ENCODE results near the gene PPP1R8.

Gene PPP1R8

DNA sequence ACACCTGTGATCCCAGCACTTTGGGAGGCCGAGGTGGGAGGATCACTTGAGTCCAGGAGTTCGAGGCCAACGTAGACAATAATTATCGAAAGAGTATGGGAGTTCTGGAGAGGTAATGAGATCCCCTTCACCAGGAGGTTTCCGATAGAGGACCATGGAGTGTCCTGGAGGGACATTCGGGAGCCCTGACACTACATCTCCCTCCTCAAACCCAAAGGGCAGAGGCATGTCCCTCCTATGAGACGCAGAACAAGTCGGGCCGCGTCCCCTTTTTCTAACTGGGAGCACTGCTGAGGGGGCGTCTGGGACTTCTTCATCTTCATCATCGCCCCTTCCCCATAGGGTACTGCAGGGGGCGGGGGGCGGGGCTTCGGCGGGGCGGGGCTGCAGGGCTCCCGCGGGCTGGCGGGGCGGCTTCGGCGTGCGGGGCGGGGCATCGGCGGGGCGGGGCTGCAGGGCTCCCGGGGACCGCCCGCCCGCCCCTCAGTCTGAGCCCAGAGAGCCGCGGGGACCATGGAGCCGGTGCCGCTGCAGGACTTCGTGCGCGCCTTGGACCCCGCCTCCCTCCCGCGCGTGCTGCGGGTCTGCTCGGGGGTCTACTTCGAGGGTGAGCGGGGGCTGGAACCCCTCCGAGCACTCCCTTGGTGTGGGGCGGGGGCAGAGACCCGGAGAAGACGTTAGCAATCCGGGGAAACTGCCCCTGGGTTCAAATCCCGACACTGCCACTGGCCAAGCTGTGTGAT, 41.6 kb downstream of the PPP1R8 start, which contains the start of gene THEMIS2:
Gene THEMIS2, plus strand, starts transcription at position 486 of the 743 bp plus-strand sequence. Its CDS starts 28 bp downstream, at position 514.
- DNase-seq (ENCODE audit: low spot score): peak; percentile 78

DNA sequence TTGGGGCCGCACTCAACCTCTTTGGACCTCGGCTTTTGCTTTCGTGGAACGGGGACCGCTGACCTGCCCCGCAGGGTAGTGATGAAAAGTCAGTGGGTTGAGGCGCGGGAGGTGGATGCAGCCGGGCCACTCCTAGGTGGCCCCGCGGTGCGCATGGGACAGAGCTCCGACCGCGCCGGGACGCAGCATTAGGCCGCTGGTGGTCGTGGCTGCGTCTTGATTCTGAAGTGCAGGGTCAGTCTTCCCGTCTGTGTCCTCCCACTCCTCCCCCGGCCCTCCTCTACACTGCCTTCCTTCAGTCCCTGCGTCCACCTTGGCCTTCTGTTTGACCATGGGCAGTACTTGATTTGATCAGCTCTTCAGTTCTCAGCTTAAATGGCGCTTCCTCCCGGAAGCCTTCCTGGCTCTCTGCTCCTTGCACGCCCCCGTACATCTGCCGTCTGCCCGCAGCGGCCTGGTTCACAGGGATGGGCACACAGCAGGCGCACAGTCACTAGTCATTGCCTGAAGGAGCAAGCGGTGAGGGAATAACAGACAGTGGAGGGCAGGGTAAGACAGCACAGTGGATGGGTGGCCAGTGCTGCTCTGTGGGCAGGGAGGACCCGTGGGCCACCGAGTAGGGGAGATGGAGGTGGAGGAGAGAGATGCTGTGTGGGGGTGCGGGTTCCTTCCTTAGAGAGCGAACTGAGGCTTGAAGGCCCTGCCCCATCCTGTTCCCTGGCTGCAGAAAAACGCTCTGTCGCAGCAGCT, 42.4 kb downstream of the PPP1R8 start:
- peak; percentile 36 for DNase-seq (ENCODE audit: low spot score)

DNA sequence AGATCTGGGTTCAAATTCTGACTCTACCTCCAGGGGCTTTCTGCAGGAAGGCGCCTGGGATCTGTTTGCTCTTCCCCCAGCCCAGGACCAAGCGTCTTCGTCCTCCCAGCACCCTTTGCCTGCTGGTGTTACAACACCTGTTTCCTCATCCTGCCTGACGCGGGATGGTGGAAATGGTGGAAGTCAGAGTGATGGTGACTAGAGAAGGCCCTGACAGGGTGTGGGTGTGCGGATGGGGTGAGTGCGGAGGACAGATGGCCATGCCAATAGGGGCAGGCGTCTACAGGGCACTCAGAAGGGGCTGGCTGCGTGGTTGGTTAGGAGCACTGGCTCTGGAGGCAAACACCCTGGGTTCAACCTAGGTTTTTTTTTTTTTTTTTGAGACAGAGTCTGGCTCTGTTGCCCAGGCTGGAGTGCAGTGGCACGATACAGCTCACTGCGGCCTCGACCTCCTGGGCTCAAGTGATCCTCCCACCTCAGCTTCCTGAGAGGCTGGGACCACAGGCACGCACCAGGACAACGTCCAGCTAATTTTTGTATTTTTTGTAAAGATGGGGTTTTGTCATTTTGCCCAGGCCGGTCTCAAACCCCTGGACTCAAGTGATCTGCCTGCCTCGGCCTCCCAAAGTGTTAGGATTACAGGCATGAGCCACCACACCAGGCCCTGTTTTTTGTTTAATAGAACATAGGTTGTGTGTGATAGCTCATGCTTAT, 43.2 kb downstream of the PPP1R8 start:
- DNase-seq (ENCODE audit: low spot score): no peak

DNA sequence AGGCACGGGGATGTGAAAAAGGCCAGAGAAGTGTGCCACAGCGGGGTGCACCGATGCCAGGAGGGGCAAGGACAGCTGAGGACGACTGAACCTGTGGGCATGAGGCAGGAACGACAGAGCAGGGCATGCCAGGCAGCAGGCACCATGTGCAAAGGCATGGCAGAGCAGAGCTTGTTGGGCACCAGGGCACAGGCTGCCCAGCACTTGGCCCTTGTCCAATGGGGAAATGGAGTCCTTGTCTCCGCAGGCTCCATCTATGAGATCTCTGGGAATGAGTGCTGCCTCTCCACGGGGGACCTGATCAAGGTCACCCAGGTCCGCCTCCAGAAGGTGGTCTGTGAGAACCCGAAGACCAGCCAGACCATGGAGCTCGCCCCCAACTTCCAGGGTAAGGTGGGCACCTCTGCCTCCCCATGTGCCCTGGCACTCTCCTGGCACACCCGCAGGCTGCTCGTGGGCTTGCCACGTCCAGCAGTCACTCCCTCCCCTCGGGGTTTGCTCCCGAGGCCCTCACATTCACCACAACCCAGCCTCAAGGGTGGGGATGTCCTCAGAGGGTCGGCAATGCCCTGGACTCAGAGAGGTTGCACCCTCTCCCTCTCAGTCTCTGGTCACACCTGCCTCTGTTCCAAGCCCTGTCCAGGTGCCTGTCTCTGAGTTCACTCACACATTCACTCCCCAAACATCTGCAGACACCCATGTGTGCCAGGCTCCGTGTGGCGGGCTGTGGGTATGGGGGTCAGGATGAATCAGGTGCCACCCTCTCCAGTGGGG, 45.9 kb downstream of the PPP1R8 start:
- DNase-seq (ENCODE audit: low spot score): no peak

DNA sequence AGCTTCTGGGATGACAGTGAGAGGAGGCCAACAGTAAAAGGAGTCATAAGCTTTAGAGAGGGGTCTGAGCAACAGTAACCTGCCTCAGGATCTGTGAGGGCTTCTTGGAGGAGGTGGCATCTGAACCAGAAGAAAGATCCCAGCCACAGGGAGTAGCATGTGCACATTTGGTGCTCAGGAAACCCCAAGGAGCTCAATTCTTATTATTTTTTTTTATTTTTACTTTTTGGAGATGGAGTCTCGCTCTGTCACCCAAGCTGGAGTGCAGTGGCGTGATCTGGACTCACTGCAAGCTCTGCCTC, 46.5 kb downstream of the PPP1R8 start:
- no peak for DNase-seq (ENCODE audit: low spot score)

DNA sequence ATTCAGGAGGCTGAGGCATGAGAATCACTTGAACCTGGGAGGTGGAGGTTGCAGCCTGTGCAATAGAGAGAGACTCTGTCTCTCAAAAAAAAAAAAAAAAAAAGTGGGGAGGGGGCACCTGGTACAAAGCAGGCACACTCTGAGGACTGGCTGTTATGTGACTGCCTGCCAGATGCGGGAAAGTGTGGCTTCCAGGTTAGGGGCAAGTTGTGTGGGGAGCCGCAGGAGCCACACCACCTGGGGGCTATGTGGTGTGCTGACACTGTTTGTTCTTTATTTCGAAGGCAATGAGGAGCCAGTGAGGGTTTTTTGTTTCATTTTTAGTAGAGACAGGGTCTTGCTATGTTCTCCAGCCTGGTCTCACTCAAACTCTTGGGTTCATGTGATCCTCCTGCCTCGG, 47.5 kb downstream of the PPP1R8 start:
- DNase-seq (ENCODE audit: low spot score): no peak

DNA sequence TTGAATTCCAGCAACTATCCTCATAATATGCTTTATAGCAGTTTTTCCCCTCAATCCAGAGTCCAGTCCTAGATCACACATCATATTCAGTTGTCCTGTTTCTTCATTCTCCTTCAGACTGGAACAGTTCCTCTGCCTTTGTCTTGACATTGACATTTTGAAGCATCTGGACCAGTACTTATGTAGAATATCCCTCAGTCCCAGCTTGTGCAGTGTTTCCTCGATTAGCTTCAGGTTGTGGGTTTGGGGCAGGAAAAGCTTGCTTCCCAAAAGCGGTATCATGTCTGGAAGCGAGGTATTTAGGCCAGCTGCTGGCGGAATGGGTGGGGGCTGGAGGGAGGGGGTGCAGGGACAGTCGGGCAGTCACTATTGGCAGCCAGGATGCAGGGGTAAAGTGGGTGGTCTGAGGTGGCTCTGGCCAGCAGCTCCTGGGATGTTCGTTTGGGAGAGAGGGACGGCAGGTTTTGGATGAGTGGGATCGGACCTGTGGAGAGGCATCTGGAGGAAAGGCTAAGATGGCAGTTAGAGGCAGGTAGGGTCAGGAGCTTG, 48.3 kb downstream of the PPP1R8 start:
- DNase-seq (ENCODE audit: low spot score): no peak

DNA sequence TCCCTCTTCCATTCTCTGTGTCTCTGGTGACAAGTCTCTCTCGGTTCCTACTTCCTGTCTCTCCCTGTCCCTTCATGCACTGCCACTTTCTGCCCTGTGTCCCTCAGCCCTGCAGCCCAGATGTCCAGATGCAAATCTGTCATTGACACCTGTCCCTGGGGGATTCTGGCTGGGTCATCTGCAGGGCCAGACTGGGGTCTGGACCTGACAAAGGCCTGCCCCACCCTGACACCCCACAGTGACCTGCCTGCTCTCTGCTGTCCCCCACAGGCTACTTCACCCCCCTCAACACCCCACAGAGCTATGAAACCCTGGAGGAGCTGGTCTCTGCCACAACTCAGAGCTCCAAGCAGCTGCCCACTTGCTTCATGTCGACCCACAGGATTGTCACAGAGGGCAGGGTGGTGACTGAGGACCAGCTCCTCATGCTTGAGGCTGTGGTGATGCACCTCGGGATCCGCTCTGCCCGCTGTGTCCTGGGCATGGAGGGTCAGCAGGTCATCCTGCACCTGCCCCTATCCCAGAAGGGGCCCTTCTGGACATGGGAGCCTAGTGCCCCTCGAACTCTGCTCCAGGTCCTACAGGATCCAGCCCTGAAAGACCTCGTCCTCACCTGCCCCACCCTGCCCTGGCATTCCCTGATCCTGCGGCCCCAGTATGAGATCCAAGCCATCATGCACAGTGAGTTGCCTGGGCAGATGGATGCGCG, 48.9 kb downstream of the PPP1R8 start:
- no peak for DNase-seq (ENCODE audit: low spot score)

DNA sequence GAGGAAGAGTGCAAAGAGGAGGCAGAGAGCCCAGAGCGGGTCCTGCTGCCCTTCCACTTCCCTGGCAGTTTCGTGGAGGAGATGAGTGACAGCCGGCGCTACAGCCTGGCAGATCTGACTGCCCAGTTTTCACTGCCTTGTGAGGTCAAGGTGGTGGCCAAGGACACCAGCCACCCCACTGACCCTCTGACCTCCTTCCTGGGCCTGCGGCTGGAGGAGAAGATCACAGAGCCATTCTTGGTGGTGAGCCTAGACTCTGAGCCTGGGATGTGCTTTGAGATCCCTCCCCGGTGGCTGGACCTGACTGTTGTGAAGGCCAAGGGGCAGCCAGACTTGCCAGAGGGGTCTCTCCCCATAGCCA, 51.9 kb downstream of the PPP1R8 start:
- DNase-seq (ENCODE audit: low spot score): no peak

DNA sequence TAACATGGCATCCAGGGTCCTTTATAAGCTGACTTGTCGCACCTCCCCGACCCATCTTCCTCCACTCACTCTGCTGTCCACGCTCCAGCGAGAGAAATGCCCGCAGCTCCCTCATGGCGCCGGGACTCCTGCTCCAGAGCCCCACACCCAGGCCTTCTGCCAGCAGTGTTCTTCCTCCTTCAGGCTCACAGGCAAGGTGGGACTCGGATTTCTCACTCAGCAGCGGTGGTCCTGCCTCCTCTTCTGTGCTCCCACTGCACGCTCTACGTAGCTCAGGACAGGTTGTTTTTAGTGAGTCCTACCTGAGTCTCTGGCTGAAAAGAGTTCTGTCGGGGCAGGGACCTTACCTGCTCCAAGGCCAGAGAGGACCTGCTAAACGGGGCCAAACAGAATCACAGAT, 53.0 kb downstream of the PPP1R8 start:
- no peak for DNase-seq (ENCODE audit: low spot score)

DNA sequence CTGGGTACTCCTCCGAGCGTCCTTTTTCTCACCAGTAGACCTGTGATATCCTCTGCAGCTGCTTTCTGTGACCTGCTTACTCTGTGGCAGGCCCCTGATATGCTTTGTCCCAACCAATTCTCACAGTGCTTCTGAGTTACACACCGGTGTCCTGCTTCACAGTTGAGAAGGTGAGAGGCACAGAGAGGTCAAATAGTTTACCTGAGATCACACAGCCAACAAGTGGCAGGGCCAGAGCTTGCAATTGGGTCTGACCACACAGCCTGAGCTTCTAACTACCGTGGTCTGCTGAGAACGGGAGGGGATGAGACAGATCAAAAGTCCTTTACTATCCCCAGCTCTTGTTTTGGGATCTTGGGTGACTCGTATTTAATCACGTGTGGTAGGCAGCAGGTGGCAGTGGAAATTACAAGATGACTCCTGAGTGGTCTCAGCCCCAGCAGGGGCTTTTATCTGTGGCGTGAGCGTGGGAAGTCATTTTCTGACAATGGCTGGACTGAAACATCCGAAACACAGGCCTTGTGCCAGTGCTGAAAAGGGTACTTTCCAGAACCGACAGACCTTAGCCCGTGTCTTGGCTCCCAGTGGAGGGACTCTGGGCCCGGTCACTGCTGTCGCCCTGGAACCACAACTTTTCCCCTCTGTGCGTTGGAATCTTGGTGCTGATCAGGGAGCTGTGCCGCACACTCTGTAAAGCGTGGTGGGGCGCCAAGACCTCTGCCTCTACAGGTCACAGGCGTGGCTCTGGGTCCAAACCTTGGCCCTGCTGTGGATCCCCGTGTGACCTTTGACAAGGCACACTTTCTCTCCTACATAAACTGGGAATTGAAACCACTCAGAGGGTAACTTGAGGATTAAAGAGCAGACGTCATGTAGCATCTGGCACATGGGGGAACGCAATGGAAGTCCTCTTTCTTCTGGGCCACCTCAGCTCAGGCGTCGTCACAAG, 53.7 kb downstream of the PPP1R8 start:
- DNase-seq (ENCODE audit: low spot score): no peak

DNA sequence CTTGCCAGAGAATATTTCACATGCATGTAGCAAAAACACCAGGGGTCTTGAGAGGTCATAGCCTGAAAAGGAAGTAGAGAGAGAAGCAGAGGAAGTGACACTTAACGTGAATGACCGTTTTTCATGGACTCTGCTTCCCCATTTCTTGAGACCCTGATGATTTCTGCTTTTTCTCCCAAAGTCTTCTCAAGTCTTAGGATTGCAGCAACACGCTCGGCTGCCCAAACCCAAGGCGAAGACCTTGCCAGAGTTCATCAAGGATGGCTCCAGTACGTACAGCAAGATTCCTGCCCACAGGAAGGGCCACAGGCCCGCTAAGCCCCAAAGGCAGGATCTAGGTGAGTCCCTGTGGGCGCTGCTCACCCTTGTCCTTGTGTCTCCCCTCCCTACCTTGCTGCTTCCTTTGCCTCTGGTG, 54.5 kb downstream of the PPP1R8 start:
- DNase-seq (ENCODE audit: low spot score): no peak

DNA sequence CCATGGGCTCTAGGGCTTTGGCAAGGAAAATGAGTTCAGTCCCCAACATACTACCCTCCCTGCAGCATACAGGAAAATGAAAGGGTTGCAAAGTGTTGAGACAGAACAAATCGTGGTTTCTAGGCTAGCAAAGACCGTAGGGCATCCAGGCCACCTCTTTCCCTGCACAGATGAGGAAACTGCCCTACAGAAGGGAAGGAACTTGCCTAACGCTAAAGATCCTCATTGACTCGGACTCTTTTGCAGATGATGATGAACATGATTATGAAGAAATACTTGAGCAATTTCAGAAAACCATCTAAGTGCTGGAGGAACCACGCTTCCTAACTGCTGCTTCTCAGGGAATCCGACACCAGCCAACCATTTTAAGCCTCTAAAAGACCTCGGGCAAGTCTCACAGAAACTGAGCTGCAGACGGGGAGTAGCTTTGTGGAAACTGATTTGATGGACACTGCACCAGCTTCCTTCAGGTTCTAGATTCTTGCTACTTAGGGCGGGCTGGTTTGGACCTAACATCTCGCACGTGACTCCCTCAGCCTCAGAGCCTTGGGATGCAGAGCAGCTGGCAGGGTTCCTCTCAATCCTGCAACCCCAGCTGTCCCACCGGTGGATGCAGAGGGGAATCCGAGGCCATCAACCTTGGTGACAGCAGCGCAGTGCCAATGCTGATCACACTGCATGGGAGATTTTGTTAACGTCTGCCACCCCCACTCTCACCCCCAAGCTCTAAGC, 55.2 kb downstream of the PPP1R8 start:
- no peak for DNase-seq (ENCODE audit: low spot score)

DNA sequence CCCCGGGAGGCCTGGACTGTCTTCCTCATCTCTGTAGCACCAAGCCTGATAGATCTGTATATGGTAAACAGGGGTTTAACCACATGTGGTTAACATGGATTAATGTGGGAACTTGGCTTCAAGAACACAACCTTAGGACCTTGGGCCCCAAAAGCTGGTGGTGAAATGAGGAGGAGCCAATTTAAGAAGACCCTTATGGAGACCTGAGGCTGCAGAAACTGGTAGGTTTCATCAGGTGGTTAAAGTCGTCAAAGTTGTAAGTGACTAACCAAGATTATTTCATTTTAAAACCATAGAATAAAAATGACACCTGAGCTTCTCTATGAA, 55.7 kb downstream of the PPP1R8 start:
- no peak for DNase-seq (ENCODE audit: low spot score)

DNA sequence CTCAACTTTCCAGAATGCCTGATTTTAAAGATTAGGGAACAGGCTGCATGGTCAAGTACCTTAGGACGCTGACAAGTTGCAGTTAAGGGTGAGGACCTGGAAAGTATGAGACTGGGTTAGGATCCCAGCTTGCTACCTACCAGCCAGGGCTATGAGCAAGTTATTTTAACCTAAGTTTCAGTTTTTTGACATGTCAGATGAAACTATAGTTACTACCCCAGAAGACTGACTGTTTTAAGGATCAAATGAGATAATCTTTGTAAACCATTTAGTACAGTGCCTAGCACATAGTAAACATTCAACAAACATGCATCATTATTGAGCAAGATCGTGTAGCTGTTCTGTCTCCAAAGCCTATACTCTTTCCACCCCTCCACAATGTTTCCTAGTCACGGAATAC, 56.2 kb downstream of the PPP1R8 start:
- DNase-seq (ENCODE audit: low spot score): no peak

DNA sequence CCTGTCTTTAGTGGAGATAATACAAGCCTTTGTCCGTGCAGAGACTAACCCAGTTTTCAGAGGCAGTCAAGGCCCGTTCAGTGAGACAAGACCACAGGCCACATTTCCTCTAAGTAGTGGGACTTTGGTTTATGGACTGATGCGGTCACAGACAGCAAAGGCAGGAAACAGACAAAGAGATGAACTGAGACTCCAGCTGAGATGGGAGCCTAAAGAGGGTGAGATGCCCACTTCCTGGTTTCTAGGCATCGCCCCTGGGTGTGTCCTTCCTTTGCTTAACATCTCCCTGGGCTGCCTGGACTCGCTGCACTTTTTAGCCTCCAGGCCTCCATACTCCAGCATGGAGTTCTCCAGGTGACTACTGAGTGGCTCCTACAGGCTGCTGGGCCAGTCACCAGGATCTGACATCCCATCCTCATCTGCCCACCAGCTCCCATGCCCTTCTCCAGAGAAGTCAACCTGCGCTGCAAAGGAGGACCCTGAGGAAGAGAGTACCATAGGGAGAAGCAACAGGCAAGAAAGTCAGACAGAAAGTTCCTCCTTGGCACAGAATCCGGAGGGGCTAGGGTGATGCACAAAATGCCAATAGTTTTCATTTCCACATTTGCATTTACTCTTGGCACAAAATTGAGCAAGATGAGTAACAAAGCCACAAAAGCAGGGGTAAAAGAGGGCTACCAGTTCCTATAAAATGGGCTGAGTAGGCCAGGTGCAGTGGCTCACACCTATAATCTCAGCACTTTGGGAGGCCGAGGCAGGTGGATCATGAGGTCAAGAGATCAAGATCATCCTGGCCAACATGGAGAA, 56.8 kb downstream of the PPP1R8 start:
- no peak for DNase-seq (ENCODE audit: low spot score)

DNA sequence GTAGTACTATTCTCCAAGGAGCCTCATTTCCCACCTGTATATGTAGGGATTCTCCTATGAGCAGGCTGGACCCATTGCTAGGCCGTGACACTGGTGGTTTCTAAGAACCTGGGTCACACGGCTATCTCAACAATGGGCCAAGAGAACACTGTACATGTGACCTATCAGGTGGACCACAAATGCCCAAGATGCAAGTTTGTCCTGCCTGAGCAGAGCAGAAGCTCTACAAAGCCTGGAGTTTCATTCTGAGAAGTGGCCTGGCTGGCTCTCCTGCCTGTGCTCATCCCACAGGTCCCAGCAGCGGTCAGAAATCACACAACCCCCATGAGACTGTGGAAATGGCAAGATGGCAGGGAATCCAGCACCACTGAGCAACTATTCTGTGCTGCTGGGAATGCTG, 58.9 kb downstream of the PPP1R8 start:
- DNase-seq (ENCODE audit: low spot score): no peak

DNA sequence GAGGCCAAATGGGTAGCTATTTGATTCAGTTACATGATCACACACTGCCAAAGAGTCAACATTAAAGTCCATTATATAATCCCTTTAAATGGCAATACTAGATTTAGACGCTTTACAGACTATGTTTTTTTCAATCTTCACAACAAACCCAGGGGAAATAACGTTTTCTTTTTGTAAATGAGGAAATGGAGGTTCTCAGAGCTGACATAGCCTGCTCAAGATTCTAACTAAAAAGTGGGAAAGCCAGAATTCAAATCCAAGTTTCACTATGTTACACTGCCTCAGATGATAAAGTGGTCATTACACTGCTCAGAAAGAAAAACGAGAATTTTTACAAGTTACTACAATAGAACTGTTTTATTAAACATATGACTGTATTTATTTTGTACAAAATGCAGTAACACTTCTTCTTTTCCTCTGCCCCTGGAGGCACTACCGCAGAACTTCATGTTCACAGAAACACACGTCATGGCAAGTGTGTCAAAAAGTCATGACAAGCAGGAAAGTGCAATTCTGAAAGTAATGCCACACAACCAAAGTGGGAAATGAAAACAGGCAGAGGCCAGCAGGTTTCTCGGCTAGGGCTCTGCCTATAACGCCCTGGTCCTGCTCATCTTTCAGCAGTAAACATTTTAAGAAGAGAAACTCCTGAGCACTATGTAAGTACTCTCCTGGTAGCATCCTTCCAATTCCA, 60.8 kb downstream of the PPP1R8 start:
- DNase-seq (ENCODE audit: low spot score): no peak
